Spleen (tissue), 7 donors: ENCODE results near the gene DAD1.

Experiments
- POLR2A ChIP-seq, 3 donors: fragments of 450-650 bp; IDR thresholded peaks; one replicate each; pipeline ENCODE4 v1.5.1; 2017; ENCODE audit warnings: antibody characterized with exemption in 3 of 3, mild to moderate bottlenecking in 1 of 3
- POLR2AphosphoS5 ChIP-seq, 3 donors: sonication (generic); formaldehyde crosslinking; IDR thresholded peaks; one replicate each; pipeline ENCODE4 v1.5.1; 2017; ENCODE audit warnings: antibody characterized with exemption in 3 of 3
- TF ChIP-seq, protein P1 (sequence below), 11 experiments: fragments of 200-600 bp in 7 of 11; fragments of 450-650 bp in 4 of 11; sonication (generic) in 4 of 11; IDR thresholded peaks in 8 of 11; conservative IDR thresholded peaks in 3 of 11; 1 replicate in 7 of 11; 2 replicates in 4 of 11; pipeline versions ENCODE4 v1.4.0 to v1.8.0; 2016 to 2021; ENCODE audit warnings: antibody characterized with exemption in 11 of 11, inconsistent platforms in 4 of 11, mild to moderate bottlenecking in 1 of 11
- donor health status: DM: no; HTN: no; CAD: no; lungs with moderate emphysema.
- donor health status: DM: no; HTN: no; CAD: no.
- donor health status: DM: no; HTN: no; CAD: no.

DNA sequence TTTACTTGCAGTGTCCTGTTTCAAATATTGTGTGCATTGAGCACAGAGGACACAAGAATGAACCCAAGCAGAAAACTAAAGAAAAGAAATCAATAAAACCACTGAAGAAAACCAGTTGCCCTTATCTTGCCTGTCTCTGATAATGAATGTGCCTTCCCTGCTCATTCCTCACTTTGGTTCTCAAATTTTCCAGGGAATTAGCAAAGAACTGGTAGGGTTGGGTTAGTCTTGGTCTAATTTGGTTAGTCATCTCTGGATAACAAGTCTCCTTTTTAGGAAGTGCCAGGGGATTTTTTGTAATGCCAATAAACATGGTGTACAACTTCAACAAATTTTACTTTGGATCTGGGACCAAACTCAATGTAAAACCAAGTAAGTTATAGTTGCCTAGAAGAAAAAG, 65.7 kb downstream of the DAD1 start:
- no peak for TF ChIP-seq POLR2AphosphoS5 (IDR thresholded peaks at IDR 0.05)
- TF ChIP-seq POLR2A (IDR thresholded peaks at IDR 0.05): no peak
- TF ChIP-seq, protein P1, sequence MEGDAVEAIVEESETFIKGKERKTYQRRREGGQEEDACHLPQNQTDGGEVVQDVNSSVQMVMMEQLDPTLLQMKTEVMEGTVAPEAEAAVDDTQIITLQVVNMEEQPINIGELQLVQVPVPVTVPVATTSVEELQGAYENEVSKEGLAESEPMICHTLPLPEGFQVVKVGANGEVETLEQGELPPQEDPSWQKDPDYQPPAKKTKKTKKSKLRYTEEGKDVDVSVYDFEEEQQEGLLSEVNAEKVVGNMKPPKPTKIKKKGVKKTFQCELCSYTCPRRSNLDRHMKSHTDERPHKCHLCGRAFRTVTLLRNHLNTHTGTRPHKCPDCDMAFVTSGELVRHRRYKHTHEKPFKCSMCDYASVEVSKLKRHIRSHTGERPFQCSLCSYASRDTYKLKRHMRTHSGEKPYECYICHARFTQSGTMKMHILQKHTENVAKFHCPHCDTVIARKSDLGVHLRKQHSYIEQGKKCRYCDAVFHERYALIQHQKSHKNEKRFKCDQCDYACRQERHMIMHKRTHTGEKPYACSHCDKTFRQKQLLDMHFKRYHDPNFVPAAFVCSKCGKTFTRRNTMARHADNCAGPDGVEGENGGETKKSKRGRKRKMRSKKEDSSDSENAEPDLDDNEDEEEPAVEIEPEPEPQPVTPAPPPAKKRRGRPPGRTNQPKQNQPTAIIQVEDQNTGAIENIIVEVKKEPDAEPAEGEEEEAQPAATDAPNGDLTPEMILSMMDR (IDR thresholded peaks at IDR 0.05 in 8 of 11, conservative IDR thresholded peaks at IDR 0.05 in 3 of 11): no peak
